H9 (cell line): Measurements from ENCODE around the gene CAPZA2. TPM values are rescaled to one million over a fixed set of nuclear protein-coding genes. Genes with fewer than 3 reads are reported as not detected.

Source experiments
- DNase-seq: peaks from one replicate; pipeline ENCODE4 v3.0.0-alpha.2; 2017
- H2AFZ ChIP-seq: one replicate; pipeline ENCODE4 v1.6.1; 2013; ENCODE audit warnings: mild to moderate bottlenecking, low read length, control low read depth, moderate library complexity
- H2AK5ac ChIP-seq: 2 replicates; pipeline ENCODE4 v1.6.1; 2013; ENCODE audit warnings: low read length, control low read depth, mixed read lengths; ENCODE audit not compliant: insufficient read length
- H2BK120ac ChIP-seq: one replicate; pipeline ENCODE4 v1.6.1; 2013; ENCODE audit warnings: low read depth, mild to moderate bottlenecking, low read length, control low read depth, inconsistent platforms; ENCODE audit not compliant: poor library complexity, severe bottlenecking
- H2BK12ac ChIP-seq: 2 replicates; pipeline ENCODE4 v1.6.1; 2013; ENCODE audit warnings: low read length, control low read depth, mixed read lengths, low read depth; ENCODE audit not compliant: insufficient read length
- H2BK15ac ChIP-seq: 2 replicates; pipeline ENCODE4 v1.6.1; 2013; ENCODE audit warnings: low read depth, low read length, control low read depth
- H2BK20ac ChIP-seq: one replicate; pipeline ENCODE4 v1.6.1; 2013; ENCODE audit warnings: low read depth, mild to moderate bottlenecking, low read length, control low read depth, inconsistent platforms; ENCODE audit not compliant: poor library complexity, severe bottlenecking
- H2BK5ac ChIP-seq: 2 replicates; pipeline ENCODE4 v1.6.1; 2013; ENCODE audit warnings: low read length, control low read depth, mixed read lengths; ENCODE audit not compliant: insufficient read length
- H3K14ac ChIP-seq: 2 replicates; pipeline ENCODE4 v1.6.1; 2013; ENCODE audit warnings: low read length, control low read depth; ENCODE audit not compliant: insufficient read depth
- H3K18ac ChIP-seq: 2 replicates; pipeline ENCODE4 v1.6.1; 2013; ENCODE audit warnings: low read depth, mild to moderate bottlenecking, mixed read lengths, low read length, control low read depth; ENCODE audit not compliant: insufficient read length
- H3K23ac ChIP-seq: 2 replicates; pipeline ENCODE4 v1.6.1; 2013; ENCODE audit warnings: low read length, control low read depth, mixed read lengths, low read depth; ENCODE audit not compliant: insufficient read length
- H3K23me2 ChIP-seq: 2 replicates; pipeline ENCODE4 v1.6.1; 2013; ENCODE audit warnings: low read depth, mild to moderate bottlenecking, mixed read lengths, low read length, control low read depth; ENCODE audit not compliant: insufficient read length, poor library complexity, severe bottlenecking
- H3K27ac ChIP-seq: 2 replicates; pipeline ENCODE4 v1.5.1; 2013; ENCODE audit warnings: low read length, control low read depth, mixed read lengths, low read depth; ENCODE audit not compliant: insufficient read length
- H3K27me3 ChIP-seq: 2 replicates; pipeline ENCODE4 v1.6.1; 2013; ENCODE audit warnings: low read length, control low read depth, inconsistent platforms; ENCODE audit not compliant: insufficient read depth
- H3K4ac ChIP-seq: 2 replicates; pipeline ENCODE4 v1.6.1; 2013; ENCODE audit warnings: low read depth, mild to moderate bottlenecking, control low read depth, inconsistent platforms, low read length, moderate library complexity
- H3K4me1 ChIP-seq: 2 replicates; pipeline ENCODE4 v1.6.1; 2013; ENCODE audit warnings: low read length, control low read depth, inconsistent platforms; ENCODE audit not compliant: insufficient read depth
- H3K4me2 ChIP-seq: 2 replicates; pipeline ENCODE4 v1.6.1; 2013; ENCODE audit warnings: low read length, control low read depth, mixed read lengths; ENCODE audit not compliant: insufficient read length, insufficient read depth
- H3K56ac ChIP-seq: 2 replicates; pipeline ENCODE4 v1.6.1; 2013; ENCODE audit warnings: low read depth, mild to moderate bottlenecking, mixed read lengths, low read length, control low read depth; ENCODE audit not compliant: insufficient read length
- H3K79me1 ChIP-seq: 2 replicates; pipeline ENCODE4 v1.6.1; 2013; ENCODE audit warnings: low read depth, mild to moderate bottlenecking, moderate library complexity, low read length, control low read depth, inconsistent platforms; ENCODE audit not compliant: insufficient read depth, poor library complexity, severe bottlenecking
- H3K79me2 ChIP-seq: 2 replicates; pipeline ENCODE4 v1.6.1; 2013; ENCODE audit warnings: low read length, control low read depth, inconsistent platforms; ENCODE audit not compliant: insufficient read depth
- H3K9ac ChIP-seq: 2 replicates; pipeline ENCODE4 v1.6.1; 2013; ENCODE audit warnings: low read length, control low read depth, mixed read lengths; ENCODE audit not compliant: insufficient read length; ENCODE audit errors: extremely low read depth
- H3K9me3 ChIP-seq: one replicate; pipeline ENCODE4 v1.6.1; 2013; ENCODE audit warnings: low read depth, low read length, inconsistent platforms; ENCODE audit not compliant: control insufficient read depth
- H3T11ph ChIP-seq: one replicate; pipeline ENCODE4 v1.6.1; 2013; ENCODE audit warnings: mild to moderate bottlenecking, low read length, control low read depth, inconsistent platforms
- H4K20me1 ChIP-seq: one replicate; pipeline ENCODE4 v1.6.1; 2013; ENCODE audit not compliant: control insufficient read depth, insufficient read length, insufficient read depth
- H4K5ac ChIP-seq: 2 replicates; pipeline ENCODE4 v1.6.1; 2013; ENCODE audit warnings: low read depth, mild to moderate bottlenecking, mixed read lengths, low read length, control low read depth; ENCODE audit not compliant: insufficient read length
- H4K8ac ChIP-seq: replicated peaks from 2 replicates; pipeline ENCODE4 v1.6.1; 2013; ENCODE audit warnings: low read length, control low read depth, mixed read lengths, low read depth; ENCODE audit not compliant: insufficient read length
- H4K91ac ChIP-seq: 2 replicates; pipeline ENCODE4 v1.6.1; 2013; ENCODE audit warnings: low read depth, mild to moderate bottlenecking, moderate library complexity, mixed read lengths, low read length, control low read depth; ENCODE audit not compliant: insufficient read length
- H3K27ac Mint-ChIP-seq, 3 experiments: 2 replicates in 2 of 3; 3 replicates in 1 of 3; pipeline ENCODE4 v1.8.0; 2020 to 2021; ENCODE audit warnings: mixed read lengths in 3 of 3, mild to moderate bottlenecking in 1 of 3, moderate library complexity in 1 of 3
- H3K27me3 Mint-ChIP-seq: 2 replicates; pipeline ENCODE4 v1.8.0; 2021; ENCODE audit warnings: low read depth, mild to moderate bottlenecking, moderate library complexity, mixed read lengths
- H3K36me3 Mint-ChIP-seq, 3 experiments: 2 replicates in 2 of 3; 3 replicates in 1 of 3; pipeline ENCODE4 v1.8.0; 2020 to 2021; ENCODE audit warnings: low read depth in 3 of 3, mixed read lengths in 3 of 3; ENCODE audit not compliant: insufficient read depth in 1 of 3
- H3K4me1 Mint-ChIP-seq, 2 experiments: 2 replicates each; pipeline ENCODE4 v1.8.0; 2020; ENCODE audit warnings: mixed read lengths in 2 of 2
- H3K4me3 Mint-ChIP-seq, 2 experiments: 2 replicates in 1 of 2; 3 replicates in 1 of 2; pipeline ENCODE4 v1.8.0; 2020 to 2021; ENCODE audit warnings: mild to moderate bottlenecking in 2 of 2, mixed read lengths in 2 of 2, moderate library complexity in 1 of 2
- H3K9me3 Mint-ChIP-seq, 2 experiments: 2 replicates in 1 of 2; 3 replicates in 1 of 2; pipeline ENCODE4 v1.8.0; 2020; ENCODE audit warnings: mild to moderate bottlenecking in 2 of 2, mixed read lengths in 2 of 2, moderate library complexity in 1 of 2
- WGBS: extraction: QIAGEN DNeasy Blood & Tissue Kit; methylation state at CpG from one replicate; pipeline ENCODE4 v1.1.7; 2013; ENCODE audit warnings: missing lambda C conversion rate, low lambda C conversion rate, mixed read lengths; ENCODE audit not compliant: insufficient read length; ENCODE audit errors: extremely low coverage; 5-methylcytosine and 5-hydroxymethylcytosine counted together
- total RNA-seq: library from RNA; stranded (reverse); gene quantifications from 2 replicates; pipeline ENCODE4 v1.2.1, GENCODE V29; 2021
- TF ChIP-seq, protein P1 (sequence below): fragments of 200-600 bp; sonication (generic); conservative IDR thresholded peaks from 3 replicates; pipeline ENCODE4 v1.8.0; 2021; ENCODE audit warnings: antibody characterized with exemption, mild to moderate bottlenecking

Gene CAPZA2
- total RNA-seq, 1 experiment from 2014 or later, result 131 TPM

GRCh38 chr7:116911801-116912200, 49.4 kb downstream of the CAPZA2 start:
- Histone ChIP-seq H3K4me2 (no peak overlapping the region), H4K91ac (no peak overlapping the region), H2BK5ac (no peak overlapping the region), H2BK12ac (no peak overlapping the region), H3K14ac (no peak overlapping the region), H4K20me1 (no peaks in the 10 kb centered on the region), H3K79me2 (no peaks in the 10 kb centered on the region), H3K56ac (no peak overlapping the region), H3K9me3 (no peaks in the 10 kb centered on the region), H2AFZ (no peak overlapping the region), H3T11ph (no peak overlapping the region), H3K9ac (no peak overlapping the region), H3K4me1 (no peaks in the 10 kb centered on the region), H2AK5ac (no peak overlapping the region), H3K18ac (no peak overlapping the region), H4K5ac (no peak overlapping the region), H3K79me1 (no peaks in the 10 kb centered on the region), H3K4ac (no peak overlapping the region), H2BK120ac (no peak overlapping the region), H2BK20ac (no peak overlapping the region), H4K8ac (no peak overlapping the region), H3K23ac (no peak overlapping the region), H3K27ac (no peak overlapping the region), H3K23me2 (no peaks in the 10 kb centered on the region), H2BK15ac (no peak overlapping the region), H3K27me3 (no peaks in the 10 kb centered on the region)
- Mint-ChIP-seq H3K36me3 (peaks cover 36 to 70% (median 69%) of the 10 kb centered on the region in 3 experiments), H3K27ac (no peak overlapping the region), H3K4me1 (no peaks in the 10 kb centered on the region), H3K27me3 (no peaks in the 10 kb centered on the region), H3K4me3 (no peak overlapping the region), H3K9me3 (no peaks in the 10 kb centered on the region)
- DNase-seq, result no peak
- WGBS, result no CpG with 5 or more reads among the region's 1 CpG
- TF ChIP-seq, protein P1, sequence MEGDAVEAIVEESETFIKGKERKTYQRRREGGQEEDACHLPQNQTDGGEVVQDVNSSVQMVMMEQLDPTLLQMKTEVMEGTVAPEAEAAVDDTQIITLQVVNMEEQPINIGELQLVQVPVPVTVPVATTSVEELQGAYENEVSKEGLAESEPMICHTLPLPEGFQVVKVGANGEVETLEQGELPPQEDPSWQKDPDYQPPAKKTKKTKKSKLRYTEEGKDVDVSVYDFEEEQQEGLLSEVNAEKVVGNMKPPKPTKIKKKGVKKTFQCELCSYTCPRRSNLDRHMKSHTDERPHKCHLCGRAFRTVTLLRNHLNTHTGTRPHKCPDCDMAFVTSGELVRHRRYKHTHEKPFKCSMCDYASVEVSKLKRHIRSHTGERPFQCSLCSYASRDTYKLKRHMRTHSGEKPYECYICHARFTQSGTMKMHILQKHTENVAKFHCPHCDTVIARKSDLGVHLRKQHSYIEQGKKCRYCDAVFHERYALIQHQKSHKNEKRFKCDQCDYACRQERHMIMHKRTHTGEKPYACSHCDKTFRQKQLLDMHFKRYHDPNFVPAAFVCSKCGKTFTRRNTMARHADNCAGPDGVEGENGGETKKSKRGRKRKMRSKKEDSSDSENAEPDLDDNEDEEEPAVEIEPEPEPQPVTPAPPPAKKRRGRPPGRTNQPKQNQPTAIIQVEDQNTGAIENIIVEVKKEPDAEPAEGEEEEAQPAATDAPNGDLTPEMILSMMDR, result no peak
